Tibial nerve (tissue), 4 donors: ENCODE measurements around the gene SF3A1.
"Not testable (repeated sequence)": the region's sequence is repeated elsewhere in the genome, so short reads cannot be mapped to it uniquely, and the experiment has no call there.

Experiments
- EP300 ChIP-seq, 2 donors: sonication (generic); formaldehyde crosslinking; IDR thresholded peaks; one replicate each; pipeline ENCODE4 v1.6.1; 2017; ENCODE audit warnings: antibody characterized with exemption in 2 of 2, mild to moderate bottlenecking in 1 of 2
- TF ChIP-seq, protein P1 (sequence below), 5 experiments: fragments of 200-600 bp in 3 of 5; fragments of 450-650 bp in 2 of 5; sonication (generic) in 3 of 5; IDR thresholded peaks; one replicate each; pipeline ENCODE4 v1.5.1; 2016 to 2019; ENCODE audit warnings: antibody characterized with exemption in 5 of 5, mild to moderate bottlenecking in 3 of 5, moderate library complexity in 2 of 5

DNA sequence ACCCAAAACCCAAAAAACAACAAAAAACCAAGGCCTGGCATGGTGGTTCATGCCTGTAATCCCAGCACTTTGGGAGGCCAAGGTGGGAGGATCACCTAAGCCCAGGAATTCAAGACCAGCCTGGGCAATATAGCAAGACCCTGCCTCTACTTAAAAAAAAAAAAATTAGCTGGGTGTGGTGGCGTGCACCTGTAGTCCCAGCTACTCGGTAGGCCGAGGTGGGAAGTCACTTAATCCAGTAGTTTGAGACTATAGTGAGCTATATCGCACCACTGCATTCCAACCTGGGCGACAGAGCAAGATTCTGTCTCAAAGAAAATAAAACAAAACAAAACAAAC is 46.0 kb upstream of the SF3A1 start:
- TF ChIP-seq, protein P1, sequence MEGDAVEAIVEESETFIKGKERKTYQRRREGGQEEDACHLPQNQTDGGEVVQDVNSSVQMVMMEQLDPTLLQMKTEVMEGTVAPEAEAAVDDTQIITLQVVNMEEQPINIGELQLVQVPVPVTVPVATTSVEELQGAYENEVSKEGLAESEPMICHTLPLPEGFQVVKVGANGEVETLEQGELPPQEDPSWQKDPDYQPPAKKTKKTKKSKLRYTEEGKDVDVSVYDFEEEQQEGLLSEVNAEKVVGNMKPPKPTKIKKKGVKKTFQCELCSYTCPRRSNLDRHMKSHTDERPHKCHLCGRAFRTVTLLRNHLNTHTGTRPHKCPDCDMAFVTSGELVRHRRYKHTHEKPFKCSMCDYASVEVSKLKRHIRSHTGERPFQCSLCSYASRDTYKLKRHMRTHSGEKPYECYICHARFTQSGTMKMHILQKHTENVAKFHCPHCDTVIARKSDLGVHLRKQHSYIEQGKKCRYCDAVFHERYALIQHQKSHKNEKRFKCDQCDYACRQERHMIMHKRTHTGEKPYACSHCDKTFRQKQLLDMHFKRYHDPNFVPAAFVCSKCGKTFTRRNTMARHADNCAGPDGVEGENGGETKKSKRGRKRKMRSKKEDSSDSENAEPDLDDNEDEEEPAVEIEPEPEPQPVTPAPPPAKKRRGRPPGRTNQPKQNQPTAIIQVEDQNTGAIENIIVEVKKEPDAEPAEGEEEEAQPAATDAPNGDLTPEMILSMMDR (IDR thresholded peaks at IDR 0.05), result not testable (repeated sequence)
- not testable (repeated sequence) for TF ChIP-seq EP300 (IDR thresholded peaks at IDR 0.05)
